Adrenal gland (tissue), 12 donors: ENCODE results near the gene SMPD3. TPM values are rescaled to one million over a fixed set of nuclear protein-coding genes. Genes with fewer than 3 reads are reported as not detected.
A peak's percentile ranks its signal among the peaks of the same experiment; 100 is the strongest.

Experiments used
- DNase-seq, 7 donors: peaks; one replicate each; pipeline ENCODE4 v3.0.0-alpha.2; 2019 to 2020
- H3K27ac ChIP-seq, 5 donors: fragments of 200-600 bp; sonication (generic) in 4 of 5; 1 replicate in 3 of 5; 2 replicates in 2 of 5; pipeline versions ENCODE4 v1.5.1 to v1.8.0; 2016 to 2020; ENCODE audit warnings: mild to moderate bottlenecking in 1 of 5
- H3K27me3 ChIP-seq: fragments of 200-600 bp; 2 replicates; pipeline ENCODE4 v1.8.0; 2021
- H3K36me3 ChIP-seq, 2 donors: fragments of 200-600 bp; replicated peaks in 1 of 2; 1 replicate in 1 of 2; 2 replicates in 1 of 2; pipeline versions ENCODE4 v1.5.1 to v1.8.0; 2018 to 2022
- H3K4me1 ChIP-seq, 2 donors: fragments of 200-600 bp; replicated peaks in 1 of 2; 1 replicate in 1 of 2; 2 replicates in 1 of 2; pipeline versions ENCODE4 v1.5.1 to v1.8.0; 2018 to 2021
- H3K4me3 ChIP-seq, 4 donors: fragments of 200-600 bp; sonication (generic) in 3 of 4; one replicate each; pipeline ENCODE4 v1.5.1; 2016 to 2018
- H3K9me3 ChIP-seq, 3 donors: fragments of 200-600 bp; sonication (generic) in 1 of 3; replicated peaks in 1 of 3; 1 replicate in 2 of 3; 2 replicates in 1 of 3; pipeline versions ENCODE4 v1.5.1 to v1.8.0; 2016 to 2021
- CTCF ChIP-seq, 6 experiments: fragments of 450-650 bp in 4 of 6; fragments of 200-600 bp in 2 of 6; sonication (generic) in 1 of 6; IDR thresholded peaks; 1 replicate in 5 of 6; 2 replicates in 1 of 6; pipeline versions ENCODE4 v1.5.1 to v1.8.0; 2016 to 2021; ENCODE audit warnings: antibody characterized with exemption in 6 of 6, mild to moderate bottlenecking in 2 of 6, moderate library complexity in 1 of 6
- POLR2A ChIP-seq, 2 donors: fragments of 450-650 bp; IDR thresholded peaks; one replicate each; pipeline ENCODE4 v1.6.1; 2017; ENCODE audit warnings: antibody characterized with exemption in 2 of 2, mild to moderate bottlenecking in 2 of 2, moderate library complexity in 1 of 2
- WGBS, 4 donors: extraction: QIAGEN DNeasy Blood & Tissue Kit in 2 of 4; methylation state at CpG; one replicate each; pipeline versions ENCODE4 v1.1.5 to v1.1.7; 2013 to 2017; 5-methylcytosine and 5-hydroxymethylcytosine counted together
- intact Hi-C, 2 donors: fragments of 100-400 bp; cut with DNase I; formaldehyde crosslinking; loops; one replicate each; pipeline versions ENCODE4 v1.14.1 to v1.15.0; 2022 to 2023
- polyA plus RNA-seq, 3 donors: library from polyadenylated mRNA; stranded (reverse); fragments of 200-250 nt in 2 of 3; fragments of 350-450 nt in 1 of 3; fragmentation: Illumina TruSeq in 1 of 3; extraction: RNeasy Lipid Tissue Mini Kit (QIAGEN cat#74804) in 1 of 3; gene quantifications; one replicate each; pipeline ENCODE4 v1.2.3, GENCODE V29; 2013 to 2014
- total RNA-seq, 9 donors: library from RNA; depleted of rRNA in 4 of 9; stranded (reverse); fragments of >200 nt in 4 of 9; fragments of 120-200 nt in 1 of 9; fragmentation: NEBNext Ultra II Directional in 1 of 9; extraction: Animal tissue kit (Norgen Biotek cat#: 25700) in 1 of 9; gene quantifications; one replicate each; pipeline versions ENCODE4 v1.1.0 to v1.2.4, GENCODE V29; 2013 to 2023
- donor health status: healthy with polysubstance abuse.
- donor health status: Bipolar disorder and iron deficiency.
- donor health status: DM: yes; HTN: yes; CAD: no.
- donor health status: DM: no; HTN: no; CAD: no.
- donor health status: DM: no; HTN: no; CAD: no.
- donor health status: DM: yes; HTN: yes; CAD: no.

The SMPD3 gene
- total and polyA plus RNA-seq, 12 donors: 0.32 to 7.8 (median 1.2) TPM; not detected in 2

- Histone ChIP-seq H3K4me3 (no peak overlapping the region), H3K4me1 (no peaks in the 10 kb centered on the region), H3K27ac (peak overlapping the region in 1 of 5 donors; percentile 52), H3K27me3 (no peaks in the 10 kb centered on the region), H3K9me3 (no peaks in the 10 kb centered on the region), H3K36me3 (no peaks in the 10 kb centered on the region)
- WGBS, 4 donors: 81 to 87% (median 85%) methylated on average over 11 to 13 of the region's 13 CpGs
- no peak for DNase-seq
- intact Hi-C loops: no loop called here
- TF ChIP-seq POLR2A (IDR thresholded peaks at IDR 0.05): no peak
- TF ChIP-seq CTCF (IDR thresholded peaks at IDR 0.05): no peak
These were observed 69.6 kb downstream of the SMPD3 start for GRCh38 chr16:68378436-68379415.

GRCh38 chr16:68377667-68378393 lies 70.5 kb downstream of the SMPD3 start:
- Histone ChIP-seq H3K4me3 (no peak overlapping the region), H3K27me3 (no peaks in the 10 kb centered on the region), H3K36me3 (no peaks in the 10 kb centered on the region), H3K4me1 (no peaks in the 10 kb centered on the region), H3K9me3 (no peaks in the 10 kb centered on the region), H3K27ac (peak overlapping the region in 1 of 5 donors; percentile 52)
- intact Hi-C loops: no loop called here
- peak in 1 of 7 donors; percentile 93 for DNase-seq
- no peak for TF ChIP-seq POLR2A (IDR thresholded peaks at IDR 0.05)
- TF ChIP-seq CTCF (IDR thresholded peaks at IDR 0.05): no peak
- WGBS, 4 donors: 80 to 82% (median 81%) methylated on average over 8 to 11 of the region's 11 CpGs

GRCh38 chr16:68377221-68377620 lies 71.1 kb downstream of the SMPD3 start:
- WGBS, 4 donors: 88 to 97% (median 96%) methylated on average over 6 to 7 of the region's 7 CpGs; no CpG with 5 or more reads in 1 of the 4 donors
- no peaks in the 10 kb centered on the region for H3K36me3 ChIP-seq
- no peak for DNase-seq
- intact Hi-C loops: no loop called here
- H3K27ac ChIP-seq: peak overlapping the region in 1 of 5 donors; percentile 38
- H3K9me3 ChIP-seq: no peaks in the 10 kb centered on the region
- H3K4me3 ChIP-seq: no peak overlapping the region
- no peaks in the 10 kb centered on the region for H3K4me1 ChIP-seq
- no peaks in the 10 kb centered on the region for H3K27me3 ChIP-seq
- no peak for TF ChIP-seq POLR2A (IDR thresholded peaks at IDR 0.05)
- TF ChIP-seq CTCF (IDR thresholded peaks at IDR 0.05): no peak

GRCh38 chr16:68376590-68376989 lies 71.7 kb downstream of the SMPD3 start:
- Histone ChIP-seq H3K4me1 (no peaks in the 10 kb centered on the region), H3K27ac (peak overlapping the region in 1 of 5 donors; percentile 38), H3K27me3 (no peaks in the 10 kb centered on the region), H3K4me3 (no peak overlapping the region), H3K36me3 (no peaks in the 10 kb centered on the region), H3K9me3 (no peaks in the 10 kb centered on the region)
- 88 to 95% (median 91%) methylated on average over 5 to 6 of the region's 6 CpGs for WGBS, 4 donors
- no peak for TF ChIP-seq CTCF (IDR thresholded peaks at IDR 0.05)
- no peak for TF ChIP-seq POLR2A (IDR thresholded peaks at IDR 0.05)
- DNase-seq: no peak
- intact Hi-C loops: no loop called here
